SK-N-SH treated with all-trans-retinoic acid at 6 μM for 48 hours (cell line): Measurements from ENCODE around the gene C2orf72.

Experiments
- ATAC-seq: fragments of 200-7000 bp; cut with Tn5 transposase; 3 replicates; pipeline ENCODE4 v1.9.1; 2020; ENCODE audit warnings: mild to moderate bottlenecking, moderate library complexity
- ARNTL ChIP-seq: fragments of 450-650 bp; formaldehyde crosslinking; IDR thresholded peaks from 2 replicates; pipeline ENCODE4 v1.5.0; 2020; ENCODE audit warnings: low read depth, mild to moderate bottlenecking, moderate library complexity, borderline replicate concordance
- BACH2 ChIP-seq: fragments of 250-450 bp; sonication (Bioruptor Pico); IDR thresholded peaks from 2 replicates; pipeline ENCODE4 v1.9.0; 2021; ENCODE audit warnings: mild to moderate bottlenecking, borderline replicate concordance
- CSDC2 ChIP-seq: fragments of 250-450 bp; sonication (Bioruptor Pico); IDR thresholded peaks from 2 replicates; pipeline ENCODE4 v1.5.0; 2020; ENCODE audit warnings: mild to moderate bottlenecking, moderate library complexity
- ESRRG ChIP-seq: fragments of 250-450 bp; sonication (Bioruptor Pico); IDR thresholded peaks from 2 replicates; pipeline ENCODE4 v1.6.1; 2021; ENCODE audit warnings: mild to moderate bottlenecking
- GLIS3 ChIP-seq: fragments of 250-450 bp; sonication (Bioruptor Pico); IDR thresholded peaks from 2 replicates; pipeline ENCODE4 v1.5.0; 2020; ENCODE audit warnings: mild to moderate bottlenecking, moderate library complexity
- ISL1 ChIP-seq: fragments of 250-450 bp; sonication (Bioruptor Pico); IDR thresholded peaks from 2 replicates; pipeline ENCODE4 v2.1.2; 2022; ENCODE audit warnings: mild to moderate bottlenecking, moderate library complexity
- OSR1 ChIP-seq: fragments of 250-450 bp; sonication (Bioruptor Pico); IDR thresholded peaks from 2 replicates; pipeline ENCODE4 v1.8.0; 2022; ENCODE audit warnings: moderate library complexity, mild to moderate bottlenecking, inconsistent platforms
- PPARA ChIP-seq: fragments of 250-450 bp; sonication (Bioruptor Pico); IDR thresholded peaks from 2 replicates; pipeline ENCODE4 v1.5.0; 2020; ENCODE audit warnings: mild to moderate bottlenecking, borderline replicate concordance
- RARB ChIP-seq: fragments of 250-450 bp; sonication (Bioruptor Pico); IDR thresholded peaks from 2 replicates; pipeline ENCODE4 v1.8.0; 2021; ENCODE audit warnings: mild to moderate bottlenecking, moderate library complexity
- SNAI2 ChIP-seq: fragments of 250-450 bp; sonication (Bioruptor Pico); IDR thresholded peaks from 2 replicates; pipeline ENCODE4 v1.5.0; 2020; ENCODE audit warnings: mild to moderate bottlenecking, moderate library complexity
- TCF4 ChIP-seq: fragments of 250-450 bp; sonication (Bioruptor Pico); IDR thresholded peaks from 2 replicates; pipeline ENCODE4 v1.8.0; 2021; ENCODE audit warnings: mild to moderate bottlenecking, moderate library complexity, borderline replicate concordance
- TOX ChIP-seq: fragments of 250-450 bp; sonication (Bioruptor Pico); IDR thresholded peaks from 2 replicates; pipeline ENCODE4 v1.8.0; 2021; ENCODE audit warnings: mild to moderate bottlenecking, moderate library complexity, borderline replicate concordance
- ZFP30 ChIP-seq: fragments of 450-650 bp; formaldehyde crosslinking; IDR thresholded peaks from 2 replicates; pipeline ENCODE4 v1.5.0; 2022; ENCODE audit warnings: mild to moderate bottlenecking, moderate library complexity
- ZNF565 ChIP-seq: fragments of 450-650 bp; formaldehyde crosslinking; conservative IDR thresholded peaks from 2 replicates; pipeline ENCODE4 v1.5.0; 2020; ENCODE audit warnings: low read depth, mild to moderate bottlenecking, moderate library complexity
- ZNF70 ChIP-seq: fragments of 450-650 bp; formaldehyde crosslinking; IDR thresholded peaks from 2 replicates; pipeline ENCODE4 v1.5.0; 2020; ENCODE audit warnings: mild to moderate bottlenecking, moderate library complexity
- ZNF8 ChIP-seq: fragments of 450-650 bp; formaldehyde crosslinking; IDR thresholded peaks from 2 replicates; pipeline ENCODE4 v1.5.0; 2020; ENCODE audit warnings: mild to moderate bottlenecking, moderate library complexity
- TF ChIP-seq, protein P1 (sequence below): fragments of 250-450 bp; sonication (Bioruptor Pico); IDR thresholded peaks from 2 replicates; pipeline ENCODE4 v1.8.0; 2021; ENCODE audit warnings: low read depth, mild to moderate bottlenecking, moderate library complexity, borderline replicate concordance
- TF ChIP-seq, protein P2 (sequence below): fragments of 250-450 bp; sonication (Bioruptor Pico); IDR thresholded peaks from 2 replicates; pipeline ENCODE4 v1.5.1; 2020; ENCODE audit warnings: low read depth, mild to moderate bottlenecking, moderate library complexity
- TF ChIP-seq, protein P3 (sequence below): fragments of 250-450 bp; sonication (Bioruptor Pico); IDR thresholded peaks from 2 replicates; pipeline ENCODE4 v1.5.0; 2020; ENCODE audit warnings: mild to moderate bottlenecking, moderate library complexity
- TF ChIP-seq, protein P4 (sequence below): fragments of 250-450 bp; sonication (Bioruptor Pico); IDR thresholded peaks from 2 replicates; pipeline ENCODE4 v1.5.1; 2021; ENCODE audit warnings: mild to moderate bottlenecking, moderate library complexity

The C2orf72 gene

DNA sequence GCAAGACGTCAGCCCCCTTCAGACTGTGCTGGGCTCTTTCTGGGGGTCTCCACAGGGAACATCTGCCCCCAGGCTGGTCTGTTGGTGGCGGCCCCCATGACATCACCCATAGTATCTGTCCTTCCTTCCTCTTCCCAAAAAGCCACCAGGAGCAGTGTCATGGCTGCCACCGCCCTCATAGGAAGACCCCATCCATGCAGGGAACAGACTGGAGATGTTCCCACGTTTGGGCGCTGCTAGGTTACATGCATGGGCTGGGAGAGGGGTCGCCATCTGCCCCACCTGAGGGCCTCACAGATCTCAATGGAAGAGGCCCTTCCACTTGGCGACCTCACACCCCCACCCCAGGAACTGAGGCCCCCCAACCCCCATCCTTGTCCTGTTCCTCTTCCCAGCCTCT, 36.3 kb upstream of the C2orf72 start:
- TF ChIP-seq ZNF565 (CRISPR knock-in tag): no peak
- TF ChIP-seq, protein P1, sequence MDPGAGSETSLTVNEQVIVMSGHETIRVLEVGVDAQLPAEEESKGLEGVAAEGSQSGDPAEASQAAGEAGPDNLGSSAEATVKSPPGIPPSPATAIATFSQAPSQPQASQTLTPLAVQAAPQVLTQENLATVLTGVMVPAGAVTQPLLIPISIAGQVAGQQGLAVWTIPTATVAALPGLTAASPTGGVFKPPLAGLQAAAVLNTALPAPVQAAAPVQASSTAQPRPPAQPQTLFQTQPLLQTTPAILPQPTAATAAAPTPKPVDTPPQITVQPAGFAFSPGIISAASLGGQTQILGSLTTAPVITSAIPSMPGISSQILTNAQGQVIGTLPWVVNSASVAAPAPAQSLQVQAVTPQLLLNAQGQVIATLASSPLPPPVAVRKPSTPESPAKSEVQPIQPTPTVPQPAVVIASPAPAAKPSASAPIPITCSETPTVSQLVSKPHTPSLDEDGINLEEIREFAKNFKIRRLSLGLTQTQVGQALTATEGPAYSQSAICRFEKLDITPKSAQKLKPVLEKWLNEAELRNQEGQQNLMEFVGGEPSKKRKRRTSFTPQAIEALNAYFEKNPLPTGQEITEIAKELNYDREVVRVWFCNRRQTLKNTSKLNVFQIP (CRISPR knock-in tag): no peak
- TF ChIP-seq OSR1: no peak
- no peak for TF ChIP-seq BACH2 (CRISPR knock-in tag)
- TF ChIP-seq, all 23 proteins: peak for 0
- no peak for ATAC-seq

DNA sequence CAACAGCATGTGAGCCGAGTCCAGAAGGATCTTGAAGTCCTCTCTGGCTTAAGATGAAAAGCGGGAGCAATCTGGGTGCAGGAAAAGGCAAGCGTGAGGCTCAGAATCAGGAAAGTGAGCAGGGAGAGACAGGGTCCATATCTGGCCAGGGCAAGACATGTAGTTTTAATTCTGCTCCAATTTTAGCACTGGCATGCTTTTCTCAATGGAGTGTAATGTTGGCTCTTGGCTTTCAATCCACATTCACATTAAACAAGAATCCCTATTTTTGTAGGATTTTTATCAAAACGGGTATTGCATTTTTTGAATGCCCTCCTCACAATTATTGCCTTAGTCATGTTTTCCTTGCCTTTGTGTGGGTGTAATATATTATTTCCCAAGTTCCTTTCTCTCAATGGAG, 35.4 kb upstream of the C2orf72 start:
- TF ChIP-seq, protein P2, sequence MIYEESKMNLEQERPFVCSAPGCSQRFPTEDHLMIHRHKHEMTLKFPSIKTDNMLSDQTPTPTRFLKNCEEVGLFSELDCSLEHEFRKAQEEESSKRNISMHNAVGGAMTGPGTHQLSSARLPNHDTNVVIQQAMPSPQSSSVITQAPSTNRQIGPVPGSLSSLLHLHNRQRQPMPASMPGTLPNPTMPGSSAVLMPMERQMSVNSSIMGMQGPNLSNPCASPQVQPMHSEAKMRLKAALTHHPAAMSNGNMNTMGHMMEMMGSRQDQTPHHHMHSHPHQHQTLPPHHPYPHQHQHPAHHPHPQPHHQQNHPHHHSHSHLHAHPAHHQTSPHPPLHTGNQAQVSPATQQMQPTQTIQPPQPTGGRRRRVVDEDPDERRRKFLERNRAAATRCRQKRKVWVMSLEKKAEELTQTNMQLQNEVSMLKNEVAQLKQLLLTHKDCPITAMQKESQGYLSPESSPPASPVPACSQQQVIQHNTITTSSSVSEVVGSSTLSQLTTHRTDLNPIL (CRISPR knock-in tag): no peak
- TF ChIP-seq, protein P1 (CRISPR knock-in tag): no peak
- ATAC-seq: no peak

DNA sequence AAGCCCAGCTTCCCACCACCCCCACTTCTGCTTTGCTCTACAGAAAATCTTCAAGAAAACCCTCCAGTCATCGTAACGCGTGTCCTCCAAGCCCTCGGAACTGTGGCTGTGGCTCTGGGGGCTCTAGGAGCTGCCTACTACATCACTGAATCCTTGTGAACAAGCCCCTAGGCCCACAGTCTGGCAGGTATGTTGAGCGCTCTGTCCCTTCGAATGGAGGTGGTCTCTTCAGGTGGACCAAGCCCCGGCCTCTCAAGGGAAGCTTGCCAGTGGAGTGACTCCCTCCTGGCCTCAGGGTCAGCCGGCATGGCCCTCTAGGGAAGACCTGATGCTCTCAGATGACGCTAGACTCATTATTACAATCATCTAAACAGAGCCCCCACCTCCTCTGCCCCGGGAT, 34.7 kb upstream of the C2orf72 start:
- TF ChIP-seq, protein P3, sequence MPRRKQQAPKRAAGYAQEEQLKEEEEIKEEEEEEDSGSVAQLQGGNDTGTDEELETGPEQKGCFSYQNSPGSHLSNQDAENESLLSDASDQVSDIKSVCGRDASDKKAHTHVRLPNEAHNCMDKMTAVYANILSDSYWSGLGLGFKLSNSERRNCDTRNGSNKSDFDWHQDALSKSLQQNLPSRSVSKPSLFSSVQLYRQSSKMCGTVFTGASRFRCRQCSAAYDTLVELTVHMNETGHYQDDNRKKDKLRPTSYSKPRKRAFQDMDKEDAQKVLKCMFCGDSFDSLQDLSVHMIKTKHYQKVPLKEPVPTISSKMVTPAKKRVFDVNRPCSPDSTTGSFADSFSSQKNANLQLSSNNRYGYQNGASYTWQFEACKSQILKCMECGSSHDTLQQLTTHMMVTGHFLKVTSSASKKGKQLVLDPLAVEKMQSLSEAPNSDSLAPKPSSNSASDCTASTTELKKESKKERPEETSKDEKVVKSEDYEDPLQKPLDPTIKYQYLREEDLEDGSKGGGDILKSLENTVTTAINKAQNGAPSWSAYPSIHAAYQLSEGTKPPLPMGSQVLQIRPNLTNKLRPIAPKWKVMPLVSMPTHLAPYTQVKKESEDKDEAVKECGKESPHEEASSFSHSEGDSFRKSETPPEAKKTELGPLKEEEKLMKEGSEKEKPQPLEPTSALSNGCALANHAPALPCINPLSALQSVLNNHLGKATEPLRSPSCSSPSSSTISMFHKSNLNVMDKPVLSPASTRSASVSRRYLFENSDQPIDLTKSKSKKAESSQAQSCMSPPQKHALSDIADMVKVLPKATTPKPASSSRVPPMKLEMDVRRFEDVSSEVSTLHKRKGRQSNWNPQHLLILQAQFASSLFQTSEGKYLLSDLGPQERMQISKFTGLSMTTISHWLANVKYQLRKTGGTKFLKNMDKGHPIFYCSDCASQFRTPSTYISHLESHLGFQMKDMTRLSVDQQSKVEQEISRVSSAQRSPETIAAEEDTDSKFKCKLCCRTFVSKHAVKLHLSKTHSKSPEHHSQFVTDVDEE (CRISPR knock-in tag): no peak
- TF ChIP-seq, protein P4, sequence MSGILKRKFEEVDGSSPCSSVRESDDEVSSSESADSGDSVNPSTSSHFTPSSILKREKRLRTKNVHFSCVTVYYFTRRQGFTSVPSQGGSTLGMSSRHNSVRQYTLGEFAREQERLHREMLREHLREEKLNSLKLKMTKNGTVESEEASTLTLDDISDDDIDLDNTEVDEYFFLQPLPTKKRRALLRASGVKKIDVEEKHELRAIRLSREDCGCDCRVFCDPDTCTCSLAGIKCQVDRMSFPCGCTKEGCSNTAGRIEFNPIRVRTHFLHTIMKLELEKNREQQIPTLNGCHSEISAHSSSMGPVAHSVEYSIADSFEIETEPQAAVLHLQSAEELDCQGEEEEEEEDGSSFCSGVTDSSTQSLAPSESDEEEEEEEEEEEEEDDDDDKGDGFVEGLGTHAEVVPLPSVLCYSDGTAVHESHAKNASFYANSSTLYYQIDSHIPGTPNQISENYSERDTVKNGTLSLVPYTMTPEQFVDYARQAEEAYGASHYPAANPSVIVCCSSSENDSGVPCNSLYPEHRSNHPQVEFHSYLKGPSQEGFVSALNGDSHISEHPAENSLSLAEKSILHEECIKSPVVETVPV (CRISPR knock-in tag): no peak
- no peak for TF ChIP-seq SNAI2
- TF ChIP-seq GLIS3 (CRISPR knock-in tag): no peak
- TF ChIP-seq CSDC2 (CRISPR knock-in tag): no peak
- no peak for TF ChIP-seq ESRRG (CRISPR knock-in tag)
- TF ChIP-seq ARNTL: no peak
- no peak for TF ChIP-seq TOX (CRISPR knock-in tag)
- TF ChIP-seq PPARA: no peak
- TF ChIP-seq, protein P2 (CRISPR knock-in tag): no peak
- no peak for TF ChIP-seq BACH2 (CRISPR knock-in tag)
- no peak for TF ChIP-seq ZNF70
- no peak for TF ChIP-seq ZNF565 (CRISPR knock-in tag)
- TF ChIP-seq ZNF8 (CRISPR knock-in tag): no peak
- TF ChIP-seq ISL1: no peak
- no peak for TF ChIP-seq RARB (CRISPR knock-in tag)
- ATAC-seq: no peak

DNA sequence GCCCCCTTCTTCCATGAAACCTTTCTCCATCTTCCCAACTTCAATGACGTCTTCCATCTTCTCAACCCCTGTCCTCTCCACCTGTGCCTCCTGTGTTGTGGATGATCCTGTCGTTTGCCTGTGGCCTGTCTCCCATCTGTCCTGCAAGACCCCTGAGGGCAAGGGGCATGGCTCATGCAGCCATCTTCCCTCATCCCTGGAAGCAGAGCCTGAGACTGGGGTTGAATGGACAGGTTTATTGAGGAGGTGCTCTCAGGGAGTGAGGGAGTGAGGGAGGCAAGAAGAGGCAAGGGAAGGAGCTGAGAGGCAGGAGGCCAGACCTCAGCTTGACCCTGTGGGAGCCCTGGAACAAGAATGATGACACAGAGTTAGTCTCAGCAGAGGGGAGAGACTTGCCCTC, 34.1 kb upstream of the C2orf72 start:
- no peak for ATAC-seq
- TF ChIP-seq ZFP30 (no peak), ZNF8 (CRISPR knock-in tag) (no peak), GLIS3 (CRISPR knock-in tag) (no peak), TCF4 (no peak), TOX (CRISPR knock-in tag) (no peak)
- TF ChIP-seq, protein P4 (CRISPR knock-in tag): no peak
- TF ChIP-seq, protein P2 (CRISPR knock-in tag): no peak
- TF ChIP-seq, protein P3 (CRISPR knock-in tag): no peak
